Umbilical cord (tissue), 2 donors: ENCODE results near the gene SH3TC1. TPM values are rescaled to one million over a fixed set of nuclear protein-coding genes. Genes with fewer than 3 reads are reported as not detected.

Experiments
- DNase-seq: peaks from one replicate; pipeline ENCODE4 v3.0.0-alpha.2; 2015; ENCODE audit warnings: low spot score
- total RNA-seq: library from RNA; depleted of rRNA; stranded (reverse); fragments of >200 nt; gene quantifications from one replicate; pipeline ENCODE4 v1.2.3, GENCODE V29; 2014; ENCODE audit warnings: low replicate concordance; ENCODE audit not compliant: insufficient read depth

SH3TC1 gene
- total RNA-seq, 1 donor from 2014 or later, result 59.5 TPM

DNA sequence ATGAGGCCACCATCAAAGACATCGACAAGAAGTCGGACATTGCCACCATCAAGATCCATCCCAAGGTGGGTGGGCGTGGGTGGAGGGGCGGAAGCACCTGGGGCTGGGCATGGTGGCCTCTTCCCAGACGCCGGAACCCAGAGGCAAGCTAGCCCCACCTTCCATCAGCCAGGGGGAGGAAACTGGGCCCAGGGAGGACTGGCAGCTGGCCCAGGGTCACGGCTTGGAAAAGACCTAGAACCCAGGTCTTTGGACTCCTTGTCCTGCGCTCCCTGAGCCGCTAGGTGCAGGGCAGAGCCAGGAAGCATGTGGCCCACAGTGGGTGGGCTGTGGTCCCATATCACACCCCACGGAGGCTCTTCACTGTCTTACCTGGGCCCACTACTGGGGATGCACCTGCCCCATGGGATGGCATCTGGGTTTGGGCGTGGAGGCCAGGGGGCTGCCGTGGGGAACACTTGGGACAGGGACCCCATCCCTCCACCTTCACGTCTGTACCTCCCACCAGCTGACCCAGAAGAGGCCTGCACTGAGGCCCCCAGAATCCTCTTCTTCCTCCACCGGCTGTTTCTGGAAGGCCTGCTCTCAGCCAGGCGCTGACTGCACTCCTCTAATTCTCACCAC lies 87.7 kb downstream of the SH3TC1 start:
- DNase-seq, result no peak

DNA sequence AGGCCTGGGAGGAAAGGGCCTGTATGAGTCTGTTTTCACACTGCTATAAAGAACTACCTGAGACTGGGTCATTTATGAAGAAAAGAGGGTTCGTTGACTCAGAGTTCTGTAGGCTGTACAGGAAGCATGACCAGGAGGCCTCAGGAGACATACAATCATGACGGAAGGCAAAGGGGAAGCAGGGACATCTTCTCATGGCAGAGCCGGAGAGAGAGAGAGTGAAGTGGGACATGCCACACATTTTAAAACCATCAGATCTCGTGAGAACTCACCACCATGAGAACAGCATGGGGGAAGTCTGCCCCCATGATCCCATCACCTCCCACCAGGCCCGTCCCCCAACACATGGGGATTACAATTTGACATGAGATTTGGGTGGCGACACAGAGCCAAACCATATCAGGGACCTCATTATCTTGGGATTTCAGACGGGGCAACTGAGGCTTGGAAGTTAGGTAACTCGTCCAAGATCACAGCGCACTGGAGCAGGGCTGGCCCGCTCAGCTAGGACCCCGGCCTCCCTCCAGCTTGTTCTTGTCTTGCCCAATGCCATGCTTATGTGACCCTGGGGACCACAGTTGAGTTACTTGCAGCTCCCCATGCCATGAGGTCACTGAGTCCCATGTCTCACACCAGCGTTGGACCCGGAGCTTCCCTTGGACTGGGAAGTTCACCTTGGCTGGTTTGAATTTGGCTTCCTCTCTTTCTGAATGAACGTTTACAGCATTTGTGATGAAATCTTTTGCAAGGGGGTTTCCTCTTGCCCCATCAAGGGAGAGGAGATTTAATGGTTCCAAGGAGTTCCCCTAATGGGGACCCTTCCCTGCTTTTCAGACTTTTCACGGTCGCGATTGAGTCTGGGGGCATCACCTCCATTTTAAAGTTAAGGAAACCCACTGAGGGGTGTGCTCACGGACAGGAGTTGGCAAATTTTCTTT lies 88.5 kb downstream of the SH3TC1 start:
- no peak for DNase-seq

DNA sequence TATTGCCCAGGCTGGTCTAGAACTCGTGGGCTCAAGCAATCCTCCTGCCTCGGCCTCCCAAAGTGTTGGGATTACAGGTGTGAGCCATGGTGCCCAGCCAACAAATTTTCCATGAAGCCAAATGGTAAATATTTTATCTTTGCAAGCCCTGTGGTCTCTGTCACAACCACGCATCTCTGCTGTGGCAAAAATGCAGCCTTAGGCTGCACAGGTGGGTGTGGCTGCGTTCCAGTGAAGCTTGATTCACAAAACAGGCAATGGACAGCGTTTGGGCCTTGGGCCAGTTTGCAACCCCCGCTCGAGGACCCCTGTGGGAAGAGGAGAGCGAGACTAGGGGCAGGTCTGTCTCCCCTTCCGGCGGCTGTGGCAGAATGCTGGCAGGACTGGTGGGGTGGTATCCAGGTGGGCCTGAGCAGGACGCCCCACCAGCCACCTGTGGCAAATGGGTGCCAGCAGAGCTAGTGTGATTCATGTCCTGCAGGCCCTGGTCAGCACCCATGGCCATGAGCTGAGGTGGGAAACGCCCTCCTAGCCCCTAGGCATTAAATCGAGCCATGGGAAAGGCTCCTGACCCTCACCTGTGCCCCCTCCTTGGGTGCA lies 90.2 kb downstream of the SH3TC1 start:
- DNase-seq, result no peak

DNA sequence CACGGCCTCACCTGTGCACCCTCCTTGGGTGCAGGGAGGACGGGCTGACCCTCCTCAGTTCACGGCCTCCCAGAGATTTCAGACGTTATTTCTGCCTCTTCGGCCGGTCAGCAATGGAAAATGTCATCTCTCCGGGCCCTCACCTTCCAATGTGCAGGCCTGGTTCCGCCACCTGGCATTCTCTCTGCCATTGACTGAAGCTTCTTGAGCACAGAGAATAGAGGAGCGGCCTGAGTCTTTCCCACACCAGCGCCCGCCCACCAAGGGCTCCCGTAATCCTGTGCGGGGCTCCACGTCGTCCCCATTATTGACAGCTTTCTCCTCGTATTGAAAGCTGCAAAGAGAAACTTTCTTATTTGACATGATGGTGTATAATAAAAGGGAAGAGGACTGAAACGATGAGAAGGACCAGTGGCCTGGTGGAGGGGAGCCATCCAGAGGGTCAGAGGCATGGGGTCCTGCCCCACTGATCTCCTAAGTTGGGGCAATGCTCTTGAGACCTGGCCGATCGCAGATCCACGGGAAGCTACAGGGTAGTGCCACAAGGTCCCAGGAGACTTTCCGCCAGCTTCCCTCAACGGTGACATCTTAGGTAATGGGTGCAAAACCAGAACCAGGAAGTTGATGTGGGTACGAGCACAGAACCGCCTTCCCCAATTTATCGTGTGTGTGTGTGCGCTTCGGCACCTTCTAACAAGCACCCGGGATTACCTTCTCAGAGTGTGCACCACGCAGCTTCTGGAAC lies 91.0 kb downstream of the SH3TC1 start:
- DNase-seq, result no peak

DNA sequence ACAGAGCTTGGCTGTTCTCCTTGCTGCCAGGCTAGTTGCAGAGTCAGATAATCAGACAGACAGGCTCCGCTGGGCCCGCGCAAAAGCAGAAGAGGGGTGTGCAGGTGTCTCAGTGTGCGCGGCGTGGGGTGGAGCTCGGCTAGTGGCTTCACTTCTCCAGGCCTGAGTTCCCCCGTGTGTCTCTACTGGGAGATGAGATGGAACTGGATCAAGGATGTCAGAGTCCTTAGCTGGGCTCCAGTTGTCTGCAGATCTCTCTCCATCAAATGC lies 91.5 kb downstream of the SH3TC1 start:
- DNase-seq, result no peak

Other genes starting within 250 kb of the SH3TC1 start
- 0.96 TPM for gene ABLIM2, start 40.5 kb upstream of the SH3TC1 start, total RNA-seq
- gene HTRA3, start 70.5 kb downstream of the SH3TC1 start, total RNA-seq, result 17.8 TPM
- gene ACOX3, start 241.4 kb downstream of the SH3TC1 start, total RNA-seq, result 46.9 TPM
- 42.9 TPM for gene TRMT44, start 241.5 kb downstream of the SH3TC1 start, total RNA-seq